Adrenal gland (tissue), 5 donors: ENCODE data around the gene FOXP4.

Experiments
- CTCF ChIP-seq, 6 experiments: fragments of 450-650 bp in 4 of 6; fragments of 200-600 bp in 2 of 6; sonication (generic) in 1 of 6; IDR thresholded peaks; 1 replicate in 5 of 6; 2 replicates in 1 of 6; pipeline versions ENCODE4 v1.5.1 to v1.8.0; 2016 to 2021; ENCODE audit warnings: antibody characterized with exemption in 6 of 6, mild to moderate bottlenecking in 2 of 6, moderate library complexity in 1 of 6
- POLR2A ChIP-seq, 2 donors: fragments of 450-650 bp; IDR thresholded peaks; one replicate each; pipeline ENCODE4 v1.6.1; 2017; ENCODE audit warnings: antibody characterized with exemption in 2 of 2, mild to moderate bottlenecking in 2 of 2, moderate library complexity in 1 of 2
- donor health status: DM: no; HTN: no; CAD: no.

GRCh38 chr6:41642090-41642959 is 96.1 kb downstream of the FOXP4 start:
- TF ChIP-seq POLR2A (IDR thresholded peaks at IDR 0.05) = no peak
- TF ChIP-seq CTCF (IDR thresholded peaks at IDR 0.05) = no peak
